Thyroid gland (tissue), 4 donors: ENCODE results near the gene AGBL4.

Source experiments
- POLR2A ChIP-seq, 2 donors: fragments of 450-650 bp; IDR thresholded peaks; one replicate each; pipeline ENCODE4 v1.6.1; 2017; ENCODE audit warnings: antibody characterized with exemption in 2 of 2, mild to moderate bottlenecking in 2 of 2, moderate library complexity in 1 of 2
- TF ChIP-seq, protein P1 (sequence below), 6 experiments: fragments of 200-600 bp in 3 of 6; fragments of 450-650 bp in 3 of 6; sonication (generic) in 3 of 6; IDR thresholded peaks; one replicate each; pipeline ENCODE4 v1.5.1; 2016 to 2019; ENCODE audit warnings: antibody characterized with exemption in 6 of 6, mild to moderate bottlenecking in 2 of 6, inconsistent platforms in 1 of 6, moderate library complexity in 1 of 6

DNA sequence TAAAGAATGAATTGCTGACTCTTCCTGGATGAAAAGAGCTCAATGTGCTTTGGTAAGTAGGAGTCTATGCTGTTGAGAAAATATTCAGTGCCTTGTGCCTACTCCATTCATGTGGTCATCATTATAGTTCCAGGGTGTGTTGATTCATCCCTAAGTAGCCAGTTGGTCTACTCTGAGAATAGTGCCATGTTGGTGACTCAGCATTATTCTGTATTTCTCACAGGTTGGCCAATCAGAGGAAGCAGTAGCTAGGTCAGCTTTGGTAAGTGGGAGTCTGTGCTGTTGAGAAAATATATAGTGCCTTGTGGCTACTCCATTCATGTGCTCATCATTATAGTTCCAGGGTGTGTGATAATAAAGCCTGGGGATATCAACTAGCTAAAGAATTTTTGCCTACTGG, 397.3 kb downstream of the AGBL4 start:
- TF ChIP-seq POLR2A (IDR thresholded peaks at IDR 0.05), result no peak
- TF ChIP-seq, protein P1, sequence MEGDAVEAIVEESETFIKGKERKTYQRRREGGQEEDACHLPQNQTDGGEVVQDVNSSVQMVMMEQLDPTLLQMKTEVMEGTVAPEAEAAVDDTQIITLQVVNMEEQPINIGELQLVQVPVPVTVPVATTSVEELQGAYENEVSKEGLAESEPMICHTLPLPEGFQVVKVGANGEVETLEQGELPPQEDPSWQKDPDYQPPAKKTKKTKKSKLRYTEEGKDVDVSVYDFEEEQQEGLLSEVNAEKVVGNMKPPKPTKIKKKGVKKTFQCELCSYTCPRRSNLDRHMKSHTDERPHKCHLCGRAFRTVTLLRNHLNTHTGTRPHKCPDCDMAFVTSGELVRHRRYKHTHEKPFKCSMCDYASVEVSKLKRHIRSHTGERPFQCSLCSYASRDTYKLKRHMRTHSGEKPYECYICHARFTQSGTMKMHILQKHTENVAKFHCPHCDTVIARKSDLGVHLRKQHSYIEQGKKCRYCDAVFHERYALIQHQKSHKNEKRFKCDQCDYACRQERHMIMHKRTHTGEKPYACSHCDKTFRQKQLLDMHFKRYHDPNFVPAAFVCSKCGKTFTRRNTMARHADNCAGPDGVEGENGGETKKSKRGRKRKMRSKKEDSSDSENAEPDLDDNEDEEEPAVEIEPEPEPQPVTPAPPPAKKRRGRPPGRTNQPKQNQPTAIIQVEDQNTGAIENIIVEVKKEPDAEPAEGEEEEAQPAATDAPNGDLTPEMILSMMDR (IDR thresholded peaks at IDR 0.05), result no peak
